SK-N-MC (cell line): Measurements from ENCODE around the gene CACNG8.

Experiments
- EZH2 ChIP-seq: fragments of 200-600 bp; sonication (generic); IDR thresholded peaks from one replicate; pipeline ENCODE4 v1.6.1; 2017; ENCODE audit warnings: antibody characterized with exemption
- POLR2AphosphoS5 ChIP-seq: IDR thresholded peaks from 2 replicates; pipeline ENCODE4 v1.6.1; 2012; ENCODE audit warnings: mild to moderate bottlenecking, low read depth, low read length, borderline replicate concordance

GRCh38 chr19:53971673-53972072 is 8.9 kb downstream of the CACNG8 start:
- no peak for TF ChIP-seq EZH2
- TF ChIP-seq POLR2AphosphoS5, result no peak
